Measurements from ENCODE around the gene AKAP17A. TPM values are rescaled to one million over a fixed set of nuclear protein-coding genes. Genes with fewer than 3 reads are reported as not detected.

Gene AKAP17A
- total and polyA plus RNA-seq, 2 of the 13 experiments (the other 11 are each of a cell fraction or from before 2014, with no cell fraction given): 20.5 to 26.5 TPM

DNA sequence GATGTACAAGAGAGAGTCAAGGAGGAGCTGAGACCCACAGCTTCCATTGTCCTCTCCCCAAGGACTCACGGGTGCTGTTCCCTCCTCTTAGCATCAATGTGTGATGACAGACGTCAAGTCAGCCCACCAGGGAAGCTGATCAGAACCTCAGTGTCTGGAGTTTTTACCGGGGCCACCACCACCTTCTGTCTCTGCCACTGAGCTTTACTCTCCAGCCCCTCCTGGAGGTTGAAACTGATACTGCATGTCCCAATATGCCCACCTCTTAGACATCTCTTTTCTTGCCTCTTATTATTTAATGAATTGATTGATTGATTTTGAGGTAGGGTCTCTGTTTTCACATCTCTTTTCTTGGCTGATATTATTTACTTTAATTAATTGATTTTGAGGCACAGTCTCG lies 10.3 kb upstream of the AKAP17A start (continued):
- TF ChIP-seq SRY (CRISPR knock-in tag; IDR thresholded peaks at IDR 0.05): no peak

- in situ Hi-C loops (cut with HindIII; ENCODE audit: extremely low pct_ligation_motif_present, low pct_unique_long_range_greater_than_20kb) (loop anchor here (5.0 kb wide), 1 partner anchor 116 kb away; no protein-coding TSS in a partner anchor), intact Hi-C loops (cut with micrococcal nuclease; ENCODE audit: unreplicated experiment) (loop anchor here (10.0 kb wide), 1 partner anchor 48 kb away; the partner anchor contains the start of gene P2RY8)
- Histone ChIP-seq H3K27ac (ENCODE audit: extremely low read length, insufficient read depth, low read length) (no peak overlapping the region), H3K79me2 (ENCODE audit: insufficient read depth, low read length) (no peaks in the 10 kb centered on the region), H3K4me2 (ENCODE audit: low read depth, low read length) (peak overlapping the region; percentile 77), H3K36me3 (replicated peaks in 1 of 2; ENCODE audit: control insufficient read depth in 1 of 2, insufficient read depth in 2 of 2, low read length in 2 of 2) (no peaks in the 10 kb centered on the region), H4K20me1 (ENCODE audit: insufficient read depth, low read length) (no peaks in the 10 kb centered on the region), H3K4me3 (replicated peaks in 1 of 3; ENCODE audit: insufficient read depth in 1 of 3, low read depth in 2 of 3, low read length in 3 of 3) (peak overlapping the region in 2 of 3 experiments; percentile 22 to 33; a peak in 3 of 6 replicates), H3K4me1 (ENCODE audit: insufficient read depth, low read length) (peaks cover 8% of the 10 kb centered on the region), H2AFZ (ENCODE audit: low read length) (peak overlapping the region; percentile 61), H3K9ac (ENCODE audit: insufficient read depth, low read depth, low read length) (no peak overlapping the region), H3K27me3 (ENCODE audit: control insufficient read depth in 1 of 2, insufficient read depth in 2 of 2, low read length in 2 of 2) (no peaks in the 10 kb centered on the region), H3K9me3 (ENCODE audit: low read length) (no peaks in the 10 kb centered on the region)
- WGBS (ENCODE audit: low lambda C conversion rate): 2% methylated on average over 26 of the region's 27 CpGs
- DNase-seq (ENCODE audit: low spot score): peak; percentile 63
- no TSS peak for BruUV-seq (replicated peaks)
- peak; percentile 80 for ATAC-seq
- CTCF ChIA-PET (ENCODE audit: low intra/inter-chr PET ratio, low total read pairs): no interaction called here
- FAIRE-seq: no peak
- POLR2A ChIA-PET: no interaction called here
- TF ChIP-seq ZNF770 (CRISPR knock-in tag; IDR thresholded peaks at IDR 0.05): peak; percentile 82
- TF ChIP-seq BHLHE40 (IDR thresholded peaks at IDR 0.05; ENCODE audit: low read length): 0 out of 2 replicates have a peak, but pooled peaks have one; percentile 28
- TF ChIP-seq HNF4G (IDR thresholded peaks at IDR 0.05; ENCODE audit: borderline replicate concordance, low read depth, low read length): no peak
- no peak for TF ChIP-seq HNF4G (CRISPR knock-in tag; IDR thresholded peaks at IDR 0.05; ENCODE audit: borderline replicate concordance, low read depth)
- 0 out of 2 replicates have a peak, but pooled peaks have one; percentile 16 for TF ChIP-seq ELF3 (CRISPR knock-in tag; IDR thresholded peaks at IDR 0.05)
- no peak for TF ChIP-seq ZNF614 (CRISPR knock-in tag; IDR thresholded peaks at IDR 0.05; ENCODE audit: borderline replicate concordance)
- peak; percentile 87 for TF ChIP-seq FOSL2 (CRISPR knock-in tag; IDR thresholded peaks at IDR 0.05)
- TF ChIP-seq ZNF629 (CRISPR knock-in tag; conservative IDR thresholded peaks at IDR 0.05): peak; percentile 59; the same call in 1 of the 2 replicates
- 0 out of 2 replicates have a peak, but pooled peaks have one; percentile 17 for TF ChIP-seq UBTF (CRISPR knock-in tag; IDR thresholded peaks at IDR 0.05)
- TF ChIP-seq MTA3 (CRISPR knock-in tag; IDR thresholded peaks at IDR 0.05): no peak
- no peak for TF ChIP-seq FOXM1 (CRISPR knock-in tag; IDR thresholded peaks at IDR 0.05)
- peak; percentile 17; the same call in 1 of the 2 replicates for TF ChIP-seq CREB1 (IDR thresholded peaks at IDR 0.05)
- TF ChIP-seq CREB1 (CRISPR knock-in tag; IDR thresholded peaks at IDR 0.05): no peak
- peak; percentile 84 for TF ChIP-seq ZBTB21 (CRISPR knock-in tag; IDR thresholded peaks at IDR 0.05)
- no peak for TF ChIP-seq ZFP82 (CRISPR knock-in tag; IDR thresholded peaks at IDR 0.05; ENCODE audit: borderline replicate concordance)
- TF ChIP-seq KMT2A (CRISPR knock-in tag; IDR thresholded peaks at IDR 0.05): no peak
- no peak for TF ChIP-seq GFI1 (CRISPR knock-in tag; IDR thresholded peaks at IDR 0.05; ENCODE audit: borderline replicate concordance)
- no peak for TF ChIP-seq ZNF83 (CRISPR knock-in tag; IDR thresholded peaks at IDR 0.05; ENCODE audit: borderline replicate concordance)
- TF ChIP-seq SAP130 (CRISPR knock-in tag; IDR thresholded peaks at IDR 0.05; ENCODE audit: low read depth): no peak
Observed at GRCh38 chrX:1582686-1583437, 8.5 kb upstream of the AKAP17A start.

Measured in HepG2 (cell line).